ENCODE data around the gene SMG6. TPM values are rescaled to one million over a fixed set of nuclear protein-coding genes. Genes with fewer than 3 reads are reported as not detected.

Gene SMG6
- total and polyA plus RNA-seq, 2 donors (not counting 1 experiment from before 2014, with no cell fraction given) = 10.6 to 35.5 TPM

- H3K4me1 ChIP-seq (ENCODE audit: control insufficient read depth in 2 of 2, insufficient read depth in 2 of 2, low read length in 2 of 2) = no peaks in the 10 kb centered on the region
- H3K36me3 ChIP-seq (replicated peaks in 1 of 2; ENCODE audit: control extremely low read depth in 1 of 2, control insufficient read depth in 1 of 2, extremely low read depth in 1 of 2, insufficient read depth in 2 of 2, low read length in 1 of 2) = no peaks in the 10 kb centered on the region
- no peaks in the 10 kb centered on the region for H4K20me1 ChIP-seq (ENCODE audit: control insufficient read depth, insufficient read depth, low read length, poor library complexity, severe bottlenecking)
- H3K9ac ChIP-seq (ENCODE audit: low read length) = no peak overlapping the region
- no peak for ATAC-seq (ENCODE audit: low read depth)
- no peak for DNase-seq
- CTCF ChIA-PET = no interaction called here
- 100% methylated on average over 2 of the region's 5 CpGs for WGBS (ENCODE audit: insufficient coverage)
- POLR2A ChIA-PET = no interaction called here
- no peaks in the 10 kb centered on the region for H3K79me2 ChIP-seq (ENCODE audit: control insufficient read depth, insufficient read depth, low read length)
- no peak overlapping the region for H3K4me2 ChIP-seq (replicated peaks; ENCODE audit: low read depth, low read length, poor library complexity, severe bottlenecking)
- Mint-ChIP-seq H3K27me3 (no peaks in the 10 kb centered on the region), H3K4me3 (no peak overlapping the region), H3K27ac (no peak overlapping the region), H3K4me1 (peaks cover 2% of the 10 kb centered on the region), H3K9me3 (ENCODE audit: insufficient read depth) (no peaks in the 10 kb centered on the region)
- no peaks in the 10 kb centered on the region for H3K27me3 ChIP-seq (replicated peaks in 1 of 4; ENCODE audit: control extremely low read depth in 1 of 4, control insufficient read depth in 3 of 4, insufficient read depth in 4 of 4, low read length in 3 of 4)
- H3K4me3 ChIP-seq (ENCODE audit: control extremely low read depth in 1 of 5, extremely low read depth in 1 of 5, insufficient read depth in 1 of 5, low read depth in 2 of 5, low read length in 4 of 5) = no peak overlapping the region
- no peaks in the 10 kb centered on the region for H3K9me3 ChIP-seq (ENCODE audit: control extremely low read depth in 1 of 3, control insufficient read depth in 2 of 3, insufficient read depth in 1 of 3, low read length in 2 of 3)
- intact Hi-C loops (cut with micrococcal nuclease) = no loop called here
- TF ChIP-seq, protein P1, sequence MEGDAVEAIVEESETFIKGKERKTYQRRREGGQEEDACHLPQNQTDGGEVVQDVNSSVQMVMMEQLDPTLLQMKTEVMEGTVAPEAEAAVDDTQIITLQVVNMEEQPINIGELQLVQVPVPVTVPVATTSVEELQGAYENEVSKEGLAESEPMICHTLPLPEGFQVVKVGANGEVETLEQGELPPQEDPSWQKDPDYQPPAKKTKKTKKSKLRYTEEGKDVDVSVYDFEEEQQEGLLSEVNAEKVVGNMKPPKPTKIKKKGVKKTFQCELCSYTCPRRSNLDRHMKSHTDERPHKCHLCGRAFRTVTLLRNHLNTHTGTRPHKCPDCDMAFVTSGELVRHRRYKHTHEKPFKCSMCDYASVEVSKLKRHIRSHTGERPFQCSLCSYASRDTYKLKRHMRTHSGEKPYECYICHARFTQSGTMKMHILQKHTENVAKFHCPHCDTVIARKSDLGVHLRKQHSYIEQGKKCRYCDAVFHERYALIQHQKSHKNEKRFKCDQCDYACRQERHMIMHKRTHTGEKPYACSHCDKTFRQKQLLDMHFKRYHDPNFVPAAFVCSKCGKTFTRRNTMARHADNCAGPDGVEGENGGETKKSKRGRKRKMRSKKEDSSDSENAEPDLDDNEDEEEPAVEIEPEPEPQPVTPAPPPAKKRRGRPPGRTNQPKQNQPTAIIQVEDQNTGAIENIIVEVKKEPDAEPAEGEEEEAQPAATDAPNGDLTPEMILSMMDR (IDR thresholded peaks at IDR 0.05) = no peak
- TF ChIP-seq EZH2 (IDR thresholded peaks at IDR 0.05; ENCODE audit: borderline replicate concordance, insufficient read depth, low read depth, low read length, poor library complexity, severe bottlenecking) = no peak
- H3K27ac ChIP-seq (ENCODE audit: low read length in 2 of 2) = no peak overlapping the region
- H2AFZ ChIP-seq (ENCODE audit: insufficient read depth, low read depth, low read length, poor library complexity, severe bottlenecking) = no peak overlapping the region
These were observed 9.2 kb upstream of the SMG6 start for GRCh38 chr17:2312736-2313135.

DNA sequence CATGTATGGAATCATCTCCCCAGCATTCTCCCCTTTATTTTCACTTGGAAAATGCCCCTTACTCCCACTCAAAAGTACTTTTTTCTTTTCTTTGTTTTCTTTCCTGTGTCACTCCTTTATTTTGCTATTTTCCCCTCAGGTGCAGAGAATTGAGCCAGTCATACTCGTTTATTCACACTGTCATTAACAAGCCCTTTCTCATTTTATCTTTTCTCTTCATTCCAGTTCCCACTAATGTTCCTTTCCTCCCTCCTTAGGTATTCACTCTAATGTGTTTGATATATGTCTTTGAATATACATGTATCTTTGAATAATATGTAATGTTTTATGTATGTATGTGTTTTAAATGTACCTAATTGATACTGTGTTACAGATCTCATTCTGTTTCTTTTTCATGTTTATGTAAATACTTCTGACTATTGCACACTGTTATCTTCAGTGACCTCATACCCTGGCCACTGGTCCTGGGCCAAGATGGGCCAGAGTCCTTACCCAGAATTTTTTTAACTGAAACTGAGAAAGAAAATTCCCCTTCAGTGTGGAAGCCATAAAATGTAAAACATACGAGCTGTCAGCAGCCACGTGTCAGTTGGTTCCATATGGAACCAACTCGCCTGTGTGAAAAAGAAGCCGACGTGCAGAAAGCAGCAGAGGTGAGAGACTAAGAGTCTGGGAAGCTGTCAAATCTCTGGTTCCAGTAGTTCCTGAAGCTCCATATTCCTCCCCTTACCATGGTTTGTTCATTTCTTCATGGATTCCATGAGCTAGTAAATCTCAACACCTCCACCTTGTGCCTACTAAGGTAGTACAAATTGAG is 6.0 kb upstream of the SMG6 start:
- DNase-seq = no peak
- H3K4me2 ChIP-seq (replicated peaks; ENCODE audit: low read depth, low read length, poor library complexity, severe bottlenecking) = no peak overlapping the region
- no peaks in the 10 kb centered on the region for H3K4me1 ChIP-seq (ENCODE audit: control insufficient read depth in 2 of 2, insufficient read depth in 2 of 2, low read length in 2 of 2)
- 95% methylated on average over 5 of the region's 6 CpGs for WGBS (ENCODE audit: insufficient coverage)
- no peak for ATAC-seq (ENCODE audit: low read depth)
- no peak overlapping the region for H3K9ac ChIP-seq (ENCODE audit: low read length)
- H3K27ac ChIP-seq (ENCODE audit: low read length in 2 of 2) = no peak overlapping the region
- POLR2A ChIA-PET = no interaction called here
- intact Hi-C loops (cut with micrococcal nuclease) = no loop called here
- no peak overlapping the region for H3K4me3 Mint-ChIP-seq
- no peaks in the 10 kb centered on the region for H3K9me3 Mint-ChIP-seq (ENCODE audit: insufficient read depth)
- no peaks in the 10 kb centered on the region for H3K27me3 ChIP-seq (replicated peaks in 1 of 4; ENCODE audit: control extremely low read depth in 1 of 4, control insufficient read depth in 3 of 4, insufficient read depth in 4 of 4, low read length in 3 of 4)
- no peaks in the 10 kb centered on the region for H3K27me3 Mint-ChIP-seq
- H4K20me1 ChIP-seq (ENCODE audit: control insufficient read depth, insufficient read depth, low read length, poor library complexity, severe bottlenecking) = no peaks in the 10 kb centered on the region
- H3K36me3 ChIP-seq (replicated peaks in 1 of 2; ENCODE audit: control extremely low read depth in 1 of 2, control insufficient read depth in 1 of 2, extremely low read depth in 1 of 2, insufficient read depth in 2 of 2, low read length in 1 of 2) = no peaks in the 10 kb centered on the region
- no peaks in the 10 kb centered on the region for H3K9me3 ChIP-seq (ENCODE audit: control extremely low read depth in 1 of 3, control insufficient read depth in 2 of 3, insufficient read depth in 1 of 3, low read length in 2 of 3)
- no peak overlapping the region for H3K27ac Mint-ChIP-seq
- H3K4me3 ChIP-seq (ENCODE audit: control extremely low read depth in 1 of 5, extremely low read depth in 1 of 5, insufficient read depth in 1 of 5, low read depth in 2 of 5, low read length in 4 of 5) = no peak overlapping the region
- no peak overlapping the region for H2AFZ ChIP-seq (ENCODE audit: insufficient read depth, low read depth, low read length, poor library complexity, severe bottlenecking)
- H3K79me2 ChIP-seq (ENCODE audit: control insufficient read depth, insufficient read depth, low read length) = peaks cover 4% of the 10 kb centered on the region
- peaks cover 5% of the 10 kb centered on the region for H3K4me1 Mint-ChIP-seq
- CTCF ChIA-PET = no interaction called here
- TF ChIP-seq, protein P1 (IDR thresholded peaks at IDR 0.05) = no peak
- no peak for TF ChIP-seq EZH2 (IDR thresholded peaks at IDR 0.05; ENCODE audit: borderline replicate concordance, insufficient read depth, low read depth, low read length, poor library complexity, severe bottlenecking)

All from B cell (primary cell).